Activated T-cell treated with anti-CD3 and anti-CD28 coated beads, Interleukin-2, amount 50 U/mL, for 4 hours (primary cell): Measurements from ENCODE around the gene WFIKKN2. TPM values are rescaled to one million over a fixed set of nuclear protein-coding genes. Genes with fewer than 3 reads are reported as not detected.

Experiments
- total RNA-seq, 3 donors: library from RNA; stranded (reverse); gene quantifications; one replicate each; pipeline ENCODE4 v1.2.1, GENCODE V29; 2021

The WFIKKN2 gene
- total RNA-seq, 3 donors from 2014 or later, result not detected

Other genes with a start within 250 kb of the WFIKKN2 start
- under 1 TPM; 0.26 to 0.63 (median 0.49) TPM for gene ABCC3, start 200.7 kb upstream of the WFIKKN2 start, total RNA-seq
- gene ANKRD40, start 127.7 kb upstream of the WFIKKN2 start, total RNA-seq, result 10 to 100 TPM; 54.4 to 61.1 (median 59.1) TPM
- 100 to 1,000 TPM in 2 of 3 donors, 10 to 100 TPM in 1; 99.8 to 108 (median 100) TPM for gene LUC7L3, start 116.0 kb upstream of the WFIKKN2 start, total RNA-seq
- gene ANKRD40CL, start 68.1 kb upstream of the WFIKKN2 start, total RNA-seq, result not detected
- gene TOB1, start 30.8 kb downstream of the WFIKKN2 start, total RNA-seq, result 10 to 100 TPM; 29.4 to 31.0 (median 30.9) TPM